Transverse colon (tissue), 4 donors: Measurements from ENCODE around the gene CA12. TPM values are rescaled to one million over a fixed set of nuclear protein-coding genes. Genes with fewer than 3 reads are reported as not detected.

Experiments used
- DNase-seq: peaks from one replicate; pipeline ENCODE4 v3.0.0-alpha.2; 2019
- H3K27ac ChIP-seq, 4 donors: fragments of 200-600 bp; sonication (generic); 2 replicates each; pipeline ENCODE4 v1.5.1; 2016 to 2018; ENCODE audit warnings: inconsistent platforms in 4 of 4
- H3K27me3 ChIP-seq: fragments of 200-600 bp; sonication (generic); 2 replicates; pipeline ENCODE4 v1.5.1; 2017; ENCODE audit warnings: inconsistent platforms
- H3K36me3 ChIP-seq, 4 donors: fragments of 200-600 bp; sonication (generic); 2 replicates each; pipeline ENCODE4 v1.5.1; 2017 to 2019; ENCODE audit warnings: inconsistent platforms in 4 of 4
- H3K4me1 ChIP-seq, 4 donors: fragments of 200-600 bp; sonication (generic); 2 replicates each; pipeline ENCODE4 v1.5.1; 2017 to 2020; ENCODE audit warnings: inconsistent platforms in 4 of 4
- H3K4me3 ChIP-seq, 4 donors: fragments of 200-600 bp; sonication (generic); 1 replicate in 1 of 4; 2 replicates in 3 of 4; pipeline versions ENCODE4 v1.5.1 to v1.6.1; 2017 to 2019; ENCODE audit warnings: inconsistent platforms in 4 of 4
- H3K9me3 ChIP-seq, 2 donors: fragments of 200-600 bp; sonication (generic); 2 replicates each; pipeline ENCODE4 v1.5.1; 2017 to 2019; ENCODE audit warnings: inconsistent platforms in 2 of 2
- EP300 ChIP-seq: sonication (generic); formaldehyde crosslinking; IDR thresholded peaks from one replicate; pipeline ENCODE4 v1.6.1; 2017; ENCODE audit warnings: antibody characterized with exemption, low read depth
- POLR2A ChIP-seq: fragments of 450-650 bp; IDR thresholded peaks from one replicate; pipeline ENCODE4 v1.6.1; 2016; ENCODE audit warnings: antibody characterized with exemption, mild to moderate bottlenecking, moderate library complexity
- POLR2AphosphoS5 ChIP-seq, 3 donors: sonication (generic); formaldehyde crosslinking; IDR thresholded peaks; one replicate each; pipeline ENCODE4 v1.6.1; 2016; ENCODE audit warnings: antibody characterized with exemption in 3 of 3
- WGBS, 2 donors: methylation state at CpG; one replicate each; pipeline ENCODE4 v1.1.5; 2018; ENCODE audit warnings: low coverage in 1 of 2; 5-methylcytosine and 5-hydroxymethylcytosine counted together
- in situ Hi-C, 4 donors: fragments of 200-750 bp; cut with MboI; loops; one replicate each; pipeline versions ENCODE4 v1.15.0 to v1.15.1; 2017; ENCODE audit warnings: low sequenced_read_pairs in 3 of 4, low pct_ligation_motif_present in 1 of 4, low pct_unique_long_range_greater_than_20kb in 1 of 4
- intact Hi-C: fragments of 100-400 bp; cut with DNase I; formaldehyde crosslinking; loops from one replicate; pipeline ENCODE4 v1.15.1; 2023; ENCODE audit warnings: low total_unique reads
- total RNA-seq, 4 donors: library from RNA; depleted of rRNA; stranded (reverse); fragments of >200 nt; gene quantifications; one replicate each; pipeline ENCODE4 v1.1.0, GENCODE V29; 2016
- TF ChIP-seq, protein P1 (sequence below), 5 experiments: fragments of 200-600 bp in 3 of 5; fragments of 450-650 bp in 2 of 5; sonication (generic) in 3 of 5; IDR thresholded peaks; 1 replicate in 2 of 5; 2 replicates in 3 of 5; pipeline ENCODE4 v1.5.1; 2016 to 2017; ENCODE audit warnings: antibody characterized with exemption in 5 of 5, inconsistent platforms in 3 of 5, mild to moderate bottlenecking in 2 of 5, moderate library complexity in 1 of 5

The CA12 gene
- total RNA-seq, 4 donors from 2014 or later, result 121 to 392 (median 329) TPM

DNA sequence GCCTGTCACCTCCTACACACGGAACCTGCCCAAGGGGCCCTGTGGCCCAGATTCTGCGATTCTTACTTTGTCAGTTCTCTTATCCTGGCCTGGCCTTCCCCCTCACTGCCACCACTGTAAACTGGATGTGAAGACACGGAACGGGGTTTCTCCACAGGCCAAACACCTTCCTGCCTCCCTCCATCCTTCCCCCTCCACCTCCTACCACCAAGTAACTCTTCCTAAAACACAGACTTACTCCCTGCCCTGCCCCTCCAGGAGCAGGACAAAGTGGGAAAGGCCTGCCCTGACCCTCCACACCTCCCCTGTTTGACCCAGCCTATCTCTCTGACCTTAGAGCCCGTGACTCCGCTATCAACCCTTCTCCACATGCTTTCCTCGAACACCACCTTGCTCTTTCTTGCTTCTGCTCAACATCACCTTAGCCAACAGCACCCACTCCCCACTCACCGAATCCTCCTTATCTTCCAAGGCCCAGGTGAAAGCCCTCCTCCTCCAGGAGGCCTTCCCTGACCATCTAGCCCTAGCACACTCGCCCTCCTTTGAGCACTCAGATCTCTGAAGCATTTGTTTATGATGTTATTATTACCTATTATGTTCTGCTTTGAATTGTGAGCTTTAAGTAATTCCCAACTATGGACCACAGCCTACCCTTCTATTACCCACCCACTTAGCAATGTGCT lies 7.6 kb downstream of the CA12 start:
- Histone ChIP-seq H3K27ac (no peak overlapping the region), H3K36me3 (no peaks in the 10 kb centered on the region), H3K4me1 (peaks cover 5 to 33% (median 22%) of the 10 kb centered on the region in 4 donors), H3K4me3 (no peak overlapping the region), H3K27me3 (no peaks in the 10 kb centered on the region), H3K9me3 (no peaks in the 10 kb centered on the region)
- intact Hi-C loops, result no loop called here
- DNase-seq, result no peak
- in situ Hi-C loops, result no loop called here
- TF ChIP-seq POLR2AphosphoS5 (IDR thresholded peaks at IDR 0.05) (no peak), EP300 (no peak), POLR2A (no peak)
- TF ChIP-seq, protein P1, sequence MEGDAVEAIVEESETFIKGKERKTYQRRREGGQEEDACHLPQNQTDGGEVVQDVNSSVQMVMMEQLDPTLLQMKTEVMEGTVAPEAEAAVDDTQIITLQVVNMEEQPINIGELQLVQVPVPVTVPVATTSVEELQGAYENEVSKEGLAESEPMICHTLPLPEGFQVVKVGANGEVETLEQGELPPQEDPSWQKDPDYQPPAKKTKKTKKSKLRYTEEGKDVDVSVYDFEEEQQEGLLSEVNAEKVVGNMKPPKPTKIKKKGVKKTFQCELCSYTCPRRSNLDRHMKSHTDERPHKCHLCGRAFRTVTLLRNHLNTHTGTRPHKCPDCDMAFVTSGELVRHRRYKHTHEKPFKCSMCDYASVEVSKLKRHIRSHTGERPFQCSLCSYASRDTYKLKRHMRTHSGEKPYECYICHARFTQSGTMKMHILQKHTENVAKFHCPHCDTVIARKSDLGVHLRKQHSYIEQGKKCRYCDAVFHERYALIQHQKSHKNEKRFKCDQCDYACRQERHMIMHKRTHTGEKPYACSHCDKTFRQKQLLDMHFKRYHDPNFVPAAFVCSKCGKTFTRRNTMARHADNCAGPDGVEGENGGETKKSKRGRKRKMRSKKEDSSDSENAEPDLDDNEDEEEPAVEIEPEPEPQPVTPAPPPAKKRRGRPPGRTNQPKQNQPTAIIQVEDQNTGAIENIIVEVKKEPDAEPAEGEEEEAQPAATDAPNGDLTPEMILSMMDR (IDR thresholded peaks at IDR 0.05), result no peak
- 84 to 92% methylated on average over 7 to 9 of the region's 9 CpGs for WGBS, 2 donors

DNA sequence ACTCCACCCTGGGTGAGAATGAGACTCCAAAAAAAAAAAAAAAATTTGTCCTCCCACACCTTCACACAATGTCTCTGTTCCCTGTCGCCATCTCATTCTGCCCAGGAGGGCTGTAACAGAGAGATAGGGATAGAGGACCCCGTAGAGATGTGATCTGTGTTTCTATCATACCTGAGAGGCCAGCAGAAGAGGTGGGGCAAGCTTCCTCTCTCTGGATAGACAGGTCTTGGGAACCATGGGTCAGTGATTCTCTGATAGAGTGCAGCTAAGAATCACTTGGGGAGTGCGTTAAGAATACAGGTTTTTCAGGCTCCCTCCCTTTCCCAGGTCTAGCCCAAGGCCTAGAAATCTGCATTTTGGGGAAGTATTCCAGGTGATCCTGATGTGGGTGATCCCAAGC lies 8.3 kb downstream of the CA12 start:
- DNase-seq, result no peak
- in situ Hi-C loops, result no loop called here
- Histone ChIP-seq H3K9me3 (no peaks in the 10 kb centered on the region), H3K4me3 (no peak overlapping the region), H3K36me3 (no peaks in the 10 kb centered on the region), H3K27me3 (no peaks in the 10 kb centered on the region), H3K27ac (no peak overlapping the region), H3K4me1 (peaks cover 5 to 34% (median 25%) of the 10 kb centered on the region in 4 donors)
- 91% methylated on average over 3 of the region's 3 CpGs; no CpG with 5 or more reads in 1 of the 2 donors for WGBS, 2 donors
- TF ChIP-seq EP300 (no peak), POLR2AphosphoS5 (IDR thresholded peaks at IDR 0.05) (no peak), POLR2A (no peak)
- TF ChIP-seq, protein P1 (IDR thresholded peaks at IDR 0.05), result no peak
- intact Hi-C loops, result no loop called here

DNA sequence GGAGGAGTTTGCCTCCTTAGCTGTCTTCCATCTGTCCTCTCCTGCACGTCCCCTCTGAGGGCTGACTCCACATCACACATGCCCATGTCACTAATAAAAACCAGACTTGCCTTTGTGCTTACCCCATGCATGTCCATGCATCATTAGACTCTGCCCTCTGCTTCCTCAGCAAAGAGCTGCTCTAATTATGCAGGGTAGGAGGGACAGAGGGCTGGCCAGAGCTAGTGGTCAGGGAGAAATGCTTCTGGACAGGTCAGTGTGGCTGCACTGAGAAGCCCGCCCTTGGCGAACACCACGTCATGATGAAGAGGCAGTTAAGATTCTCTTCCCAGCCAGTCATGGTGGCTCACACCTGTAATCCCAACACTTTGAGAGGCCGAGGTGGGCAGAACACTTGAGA lies 8.9 kb downstream of the CA12 start:
- 88 to 100% methylated on average over 1 to 5 of the region's 5 CpGs for WGBS, 2 donors
- DNase-seq, result no peak
- H3K27ac ChIP-seq, result peak overlapping the region in 1 of 4 donors; percentile 26

DNA sequence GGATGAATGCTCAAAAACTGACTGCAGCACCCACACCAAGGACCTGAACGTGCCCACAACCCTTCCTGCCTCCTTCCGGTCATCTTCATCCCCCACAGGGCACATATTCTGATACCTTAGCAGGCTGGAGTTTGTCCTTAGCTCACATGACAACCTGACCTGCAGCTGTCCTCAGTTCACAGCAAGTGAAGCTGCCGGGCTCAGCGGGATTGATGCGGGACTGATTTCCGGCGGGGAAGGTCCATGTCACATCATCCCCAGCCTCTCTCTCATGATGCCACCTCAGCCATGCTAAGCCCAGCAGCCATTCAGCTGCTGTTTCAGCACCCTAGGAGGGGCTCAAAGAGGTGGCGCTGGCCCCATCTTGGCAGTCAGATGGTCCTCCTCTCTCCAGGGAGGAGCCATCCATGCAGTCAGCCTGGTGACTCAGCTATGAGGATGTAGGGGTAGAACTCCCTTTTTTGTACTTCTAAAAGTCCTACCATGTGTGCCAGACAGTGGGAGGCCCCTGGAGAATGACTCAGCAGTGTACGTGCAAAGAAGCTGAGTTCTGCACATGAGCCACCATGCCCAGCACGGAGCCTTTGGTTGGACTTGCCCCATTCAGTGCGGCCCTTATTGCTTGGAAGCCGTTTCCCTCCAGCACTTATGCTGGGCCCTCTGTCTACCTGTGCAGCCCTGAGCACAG lies 9.5 kb downstream of the CA12 start:
- in situ Hi-C loops (no loop called here), intact Hi-C loops (no loop called here)
- 70 to 74% methylated on average over 2 to 12 of the region's 12 CpGs for WGBS, 2 donors
- Histone ChIP-seq H3K4me1 (peaks cover 5 to 44% (median 32%) of the 10 kb centered on the region in 4 donors), H3K9me3 (no peaks in the 10 kb centered on the region), H3K27me3 (no peaks in the 10 kb centered on the region), H3K36me3 (no peaks in the 10 kb centered on the region), H3K27ac (peak overlapping the region in 3 of 4 donors; percentile 26 to 38 (median 28)), H3K4me3 (no peak overlapping the region)
- no peak for DNase-seq
- TF ChIP-seq POLR2AphosphoS5 (IDR thresholded peaks at IDR 0.05) (no peak), EP300 (no peak), POLR2A (no peak)
- TF ChIP-seq, protein P1 (IDR thresholded peaks at IDR 0.05), result no peak

More for the DNA sequence above, 8.9 kb downstream of the CA12 start:
- Histone ChIP-seq H3K4me3 (no peak overlapping the region), H3K27me3 (no peaks in the 10 kb centered on the region), H3K9me3 (no peaks in the 10 kb centered on the region), H3K4me1 (peaks cover 5 to 40% (median 30%) of the 10 kb centered on the region in 4 donors), H3K36me3 (no peaks in the 10 kb centered on the region)
- intact Hi-C loops (no loop called here), in situ Hi-C loops (no loop called here)
- TF ChIP-seq POLR2AphosphoS5 (IDR thresholded peaks at IDR 0.05) (no peak), EP300 (no peak), POLR2A (no peak)
- TF ChIP-seq, protein P1 (IDR thresholded peaks at IDR 0.05), result no peak
